GM19240 (cell line): ENCODE data around the gene TMOD1.

Experiments used
- DNase-seq: peaks from one replicate; pipeline ENCODE4 v3.0.0; 2011; ENCODE audit warnings: low spot score; ENCODE audit not compliant: insufficient read length

The TMOD1 gene

DNA sequence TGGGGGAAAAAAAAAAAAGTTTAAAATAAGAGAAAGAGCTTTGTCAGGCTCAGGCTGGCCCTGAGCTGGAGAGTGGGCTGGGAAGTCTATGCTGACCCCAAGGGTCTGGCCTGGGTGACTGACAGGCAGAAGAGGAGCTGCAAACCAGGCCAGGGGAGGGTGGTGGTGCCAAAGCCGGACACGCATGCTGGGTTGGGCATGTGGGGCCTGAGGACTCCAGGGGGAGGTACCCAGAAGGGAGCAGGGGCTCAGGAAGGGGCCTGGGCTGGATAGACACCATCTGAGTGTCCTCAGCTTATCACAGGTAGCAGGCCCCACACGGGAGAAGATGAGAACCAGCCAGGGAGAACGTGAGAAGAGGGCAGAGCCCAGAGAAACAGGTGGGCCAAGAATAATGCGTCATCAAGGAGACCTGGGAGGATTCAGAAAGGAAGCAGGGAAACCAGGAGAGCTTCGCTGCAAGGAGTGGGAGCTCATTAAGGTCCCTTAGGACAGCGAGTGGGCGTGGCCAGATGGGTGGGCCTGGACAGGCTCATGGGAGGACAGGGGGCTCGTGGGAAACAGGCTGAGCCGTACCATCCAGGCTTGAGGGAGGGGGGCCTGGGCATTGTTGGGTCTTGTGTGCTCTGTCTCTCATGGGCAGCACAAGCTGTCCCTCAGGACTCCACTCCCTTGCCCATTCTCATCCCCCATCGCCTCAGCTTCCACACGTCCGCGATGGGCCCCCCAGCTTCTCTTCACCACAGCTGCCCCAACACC lies 16.0 kb downstream of the TMOD1 start:
- no peak for DNase-seq

GRCh38 chr9:97518166-97518908 lies 16.9 kb downstream of the TMOD1 start:
- no peak for DNase-seq

GRCh38 chr9:97518909-97519307 lies 17.4 kb downstream of the TMOD1 start:
- DNase-seq, result no peak

DNA sequence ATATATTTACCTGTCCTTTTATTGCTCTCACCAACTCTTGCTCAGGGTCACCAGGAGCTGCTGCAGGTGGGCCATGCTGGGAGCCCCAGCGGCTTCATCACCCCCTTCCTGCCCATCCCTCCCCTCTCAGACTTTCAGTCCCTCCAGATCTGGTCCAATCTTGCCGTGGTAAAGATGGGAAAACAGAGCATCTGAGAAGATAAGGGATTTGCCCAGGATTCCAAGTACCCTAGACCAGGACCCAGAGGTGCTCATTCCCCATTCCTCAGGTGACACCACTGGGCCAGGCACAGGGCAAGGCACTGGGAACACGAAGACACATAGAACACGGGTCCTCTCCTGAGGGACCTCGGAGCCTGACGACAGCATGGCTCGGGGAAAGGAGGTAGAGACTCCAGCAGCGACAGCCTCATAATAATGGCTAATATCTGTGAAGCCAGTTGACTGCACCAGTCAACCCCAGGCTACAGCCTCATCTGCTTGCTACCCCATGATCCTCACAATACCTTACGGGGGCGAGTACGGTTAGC lies 18.0 kb downstream of the TMOD1 start:
- DNase-seq, result no peak

- no peak for DNase-seq
Measured at GRCh38 chr9:97521576-97522333, 20.3 kb downstream of the TMOD1 start.

GRCh38 chr9:97524424-97524823 lies 23.0 kb downstream of the TMOD1 start:
- DNase-seq, result no peak

DNA sequence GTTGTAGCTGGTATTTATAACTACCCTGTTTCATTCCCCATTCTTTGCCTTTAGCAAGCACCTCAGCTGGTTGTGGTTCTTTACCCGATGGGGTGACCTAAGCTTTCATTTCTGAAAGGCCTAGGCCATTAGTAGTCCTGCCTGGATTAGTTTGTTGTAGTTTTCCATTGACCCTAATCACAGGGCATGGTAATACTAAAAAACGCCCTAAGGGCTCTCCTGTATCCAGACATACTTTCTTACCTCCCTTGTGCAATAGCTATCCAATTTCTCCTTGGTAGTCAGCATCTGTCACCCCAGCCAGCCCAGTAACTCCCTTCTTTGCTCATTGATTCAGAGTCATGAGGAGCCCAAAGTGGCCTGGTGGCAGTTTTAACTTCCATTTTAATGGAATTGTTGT lies 24.0 kb downstream of the TMOD1 start:
- DNase-seq, result no peak

DNA sequence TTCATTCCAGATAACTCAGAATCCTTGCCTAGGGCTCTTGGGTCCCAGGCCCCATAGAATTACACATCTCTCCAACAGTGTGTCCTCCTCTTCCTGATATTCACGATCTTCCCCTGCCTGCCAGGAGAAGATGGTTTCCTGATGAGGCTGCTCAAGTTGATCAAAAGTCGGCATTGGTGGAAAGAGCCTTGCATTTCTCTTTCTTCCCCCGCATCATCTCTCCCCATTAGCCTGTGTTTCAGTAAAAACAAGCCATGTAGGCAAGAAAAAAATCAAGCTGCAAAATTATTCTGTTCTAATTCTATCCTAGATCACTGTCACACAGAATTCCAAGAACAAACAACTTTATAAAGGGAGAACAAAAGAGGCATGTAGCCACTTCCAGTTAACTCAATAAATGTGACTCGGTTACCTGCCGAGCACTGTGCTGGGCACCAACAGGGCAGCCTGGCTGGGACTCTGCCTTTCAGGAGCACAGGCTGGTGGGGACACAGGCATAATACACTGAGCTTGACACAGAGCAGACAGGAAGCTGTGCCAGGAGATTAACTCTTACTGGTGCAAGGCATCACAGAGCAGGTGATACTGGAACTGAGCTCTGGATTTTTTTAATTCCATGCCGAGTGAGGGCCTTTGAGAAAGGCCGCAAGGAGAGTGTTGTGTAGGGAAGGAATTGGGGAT lies 25.6 kb downstream of the TMOD1 start:
- DNase-seq, result no peak

GRCh38 chr9:97527626-97528528 lies 26.4 kb downstream of the TMOD1 start:
- DNase-seq, result no peak

DNA sequence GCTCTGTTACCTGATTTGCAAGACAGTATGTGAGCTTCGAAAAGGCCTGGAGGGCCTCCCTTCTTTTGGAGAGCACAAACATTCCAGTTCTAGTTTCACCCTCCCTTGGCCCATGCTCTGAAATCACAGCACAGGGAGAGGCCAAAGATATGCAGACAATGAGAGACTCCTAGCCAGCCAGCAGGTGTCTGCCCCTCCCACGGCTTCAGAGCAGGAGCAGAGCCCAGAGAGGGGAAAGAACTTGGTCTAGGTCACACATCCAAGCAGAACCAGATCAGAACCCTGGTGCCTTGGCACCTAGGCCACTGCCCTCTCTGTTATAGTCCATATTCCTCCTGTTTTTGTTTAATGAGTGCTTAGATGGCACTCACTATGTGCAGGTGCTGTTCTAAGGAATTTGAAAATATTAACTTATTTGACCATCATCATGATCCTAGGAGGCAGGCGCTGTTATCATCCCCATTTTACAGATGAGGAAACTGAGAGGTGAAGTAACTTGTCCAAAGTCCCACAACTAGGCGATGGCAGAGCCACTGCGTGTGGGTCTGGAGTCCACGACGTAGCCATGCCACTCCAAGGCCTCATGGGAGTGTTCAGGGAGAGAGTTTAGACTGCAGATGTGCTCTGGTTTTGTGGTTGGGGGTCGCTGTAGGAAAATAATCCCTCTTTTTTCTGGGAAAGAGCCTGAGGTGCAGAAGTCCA lies 27.2 kb downstream of the TMOD1 start:
- no peak for DNase-seq

DNA sequence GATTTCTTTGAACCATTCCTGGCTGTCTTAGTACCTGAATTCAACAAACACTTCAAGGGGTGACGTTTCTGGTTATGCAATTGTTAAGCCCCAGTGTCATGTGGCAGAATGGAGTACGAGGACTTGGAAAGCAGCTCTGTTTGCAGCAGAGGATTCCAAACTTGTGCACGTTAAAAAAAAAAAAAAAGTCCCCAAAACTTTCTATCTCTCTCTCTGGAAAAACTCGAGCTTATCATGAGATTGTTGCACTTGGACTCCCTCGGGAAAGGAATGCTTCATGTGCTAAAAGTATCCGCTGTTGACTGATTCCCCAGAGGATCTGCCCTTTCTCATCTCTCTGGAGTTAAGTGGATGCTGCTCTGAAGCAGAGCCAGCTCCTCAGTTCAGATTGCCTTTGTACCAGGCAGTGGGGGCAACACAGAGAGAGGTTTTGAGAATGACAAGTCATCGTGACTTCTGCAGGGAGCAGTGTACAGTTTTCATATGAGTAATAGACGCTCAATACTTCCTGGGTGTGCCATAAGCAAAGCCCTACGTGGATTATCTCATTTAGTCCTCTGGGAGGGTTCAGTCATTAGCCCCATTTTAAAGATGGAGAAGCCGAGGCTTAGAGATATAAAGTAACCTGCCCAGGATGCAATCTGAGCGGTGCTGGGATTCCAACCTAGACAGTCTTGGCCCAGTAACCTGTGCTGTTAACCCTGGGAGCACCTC lies 28.1 kb downstream of the TMOD1 start:
- DNase-seq, result peak; percentile 40

- no peak for DNase-seq
Measured at GRCh38 chr9:97531888-97532376, 30.5 kb downstream of the TMOD1 start.

GRCh38 chr9:97534185-97534584 lies 32.7 kb downstream of the TMOD1 start:
- DNase-seq, result no peak

DNA sequence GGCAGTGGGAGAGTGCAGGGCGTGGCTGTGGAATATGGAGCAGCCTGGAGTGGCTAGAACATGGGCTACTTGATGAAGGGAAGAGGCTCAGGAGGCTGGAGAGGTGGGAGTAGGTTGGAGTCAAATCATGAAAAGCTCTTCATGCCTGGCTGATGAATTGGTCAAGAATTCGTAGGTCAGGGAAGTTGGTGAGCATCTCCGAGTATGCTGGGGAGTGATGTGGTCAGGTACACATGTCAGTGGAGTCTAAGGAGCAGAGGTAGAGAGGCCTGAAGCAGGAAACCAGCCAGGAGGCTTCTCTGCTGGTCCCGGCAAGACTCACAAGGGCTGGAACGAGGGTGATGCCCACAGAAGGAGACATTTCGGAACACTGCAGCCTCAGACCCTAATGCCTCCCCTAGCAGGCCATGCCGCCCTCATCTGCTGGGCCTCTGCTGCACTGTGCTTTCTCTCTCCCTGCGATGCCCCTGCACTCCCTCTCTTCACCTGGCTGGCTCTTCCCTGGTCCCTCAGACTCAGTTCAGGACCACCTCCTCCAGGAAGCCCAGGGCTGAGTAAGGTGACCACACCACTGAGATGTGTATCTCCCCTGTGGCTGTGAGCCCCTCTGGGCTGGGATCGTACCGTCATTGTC lies 33.6 kb downstream of the TMOD1 start:
- DNase-seq, result no peak

GRCh38 chr9:97535771-97536170 lies 34.3 kb downstream of the TMOD1 start:
- DNase-seq, result no peak

DNA sequence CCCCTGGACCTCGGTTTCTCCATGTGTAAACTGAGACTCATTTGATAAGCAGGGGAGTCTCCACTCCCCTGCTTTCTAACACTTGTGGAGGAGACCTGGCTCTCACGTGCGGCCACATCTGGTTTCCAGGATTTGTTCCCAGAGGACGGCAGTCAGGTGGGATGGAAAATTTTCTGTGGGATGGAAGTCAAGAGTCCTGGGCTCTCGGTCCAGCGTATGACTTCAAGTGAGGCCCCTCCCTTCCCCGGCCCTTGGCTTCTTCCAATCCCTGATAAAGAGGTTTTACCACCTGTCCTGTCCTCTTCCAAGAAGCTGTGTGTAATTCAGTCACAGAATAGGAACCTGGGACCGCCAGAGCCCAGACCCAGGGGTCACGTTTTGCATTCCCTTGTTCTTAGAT lies 35.0 kb downstream of the TMOD1 start:
- no peak for DNase-seq

GRCh38 chr9:97543561-97543960 lies 42.1 kb downstream of the TMOD1 start:
- no peak for DNase-seq

DNA sequence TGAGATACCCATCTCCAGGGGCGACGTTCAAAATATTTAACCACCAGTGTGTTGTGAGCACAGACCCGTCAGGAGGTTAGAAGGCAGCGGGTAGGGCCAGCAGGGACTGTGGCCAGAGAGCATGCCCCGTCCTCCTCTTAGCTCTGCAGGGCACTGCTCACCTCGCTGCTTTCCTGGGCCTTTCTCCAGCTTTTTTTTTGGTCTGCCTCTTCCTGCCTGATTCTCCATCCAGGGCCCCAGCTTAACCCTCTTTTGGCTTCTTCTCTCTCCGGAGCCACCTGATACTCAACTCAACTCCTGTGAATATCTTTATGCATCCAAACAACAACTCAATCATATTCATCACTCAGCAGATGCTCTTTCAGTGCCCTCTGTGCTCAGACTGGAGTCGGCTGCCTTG lies 44.0 kb downstream of the TMOD1 start:
- no peak for DNase-seq
